Epithelial cell of prostate (primary cell): ENCODE results near the gene KCNA10.
"Not testable (repeated sequence)": the region's sequence is repeated elsewhere in the genome, so short reads cannot be mapped to it uniquely, and the experiment has no call there.

Experiments used
- DNase-seq: peaks from one replicate; pipeline ENCODE4 v3.0.0-alpha.2; 2011; ENCODE audit warnings: low read depth, low spot score
- H3K27ac ChIP-seq: fragments of 450-650 bp; 2 replicates; pipeline ENCODE4 v1.5.1; 2017; ENCODE audit warnings: mild to moderate bottlenecking

The KCNA10 gene

GRCh38 chr1:110538075-110538474, 19.1 kb upstream of the KCNA10 start:
- H3K27ac ChIP-seq = no peak overlapping the region
- no peak for DNase-seq

- H3K27ac ChIP-seq = no peak overlapping the region
- DNase-seq = no peak
Observed at GRCh38 chr1:110535985-110536384, 17.0 kb upstream of the KCNA10 start.

GRCh38 chr1:110533230-110533629, 14.3 kb upstream of the KCNA10 start:
- no peak overlapping the region for H3K27ac ChIP-seq
- DNase-seq = no peak

GRCh38 chr1:110529011-110529410, 10.0 kb upstream of the KCNA10 start:
- no peak for DNase-seq
- no peak overlapping the region for H3K27ac ChIP-seq

- DNase-seq = no peak
Observed at GRCh38 chr1:110526201-110526780, 7.3 kb upstream of the KCNA10 start.

GRCh38 chr1:110525249-110525595, 6.2 kb upstream of the KCNA10 start:
- H3K27ac ChIP-seq = no peak overlapping the region
- DNase-seq = no peak

More at GRCh38 chr1:110526201-110526780, 7.3 kb upstream of the KCNA10 start:
- H3K27ac ChIP-seq = no peak overlapping the region

- no peak for DNase-seq
- H3K27ac ChIP-seq = no peak overlapping the region
Observed at GRCh38 chr1:110524311-110525248, 5.6 kb upstream of the KCNA10 start.

GRCh38 chr1:110523011-110523410, 4.0 kb upstream of the KCNA10 start:
- no peak for DNase-seq
- no peak overlapping the region for H3K27ac ChIP-seq

GRCh38 chr1:110522560-110522959, 3.6 kb upstream of the KCNA10 start:
- DNase-seq = no peak
- H3K27ac ChIP-seq = no peak overlapping the region

GRCh38 chr1:110520827-110521226, 1.9 kb upstream of the KCNA10 start:
- H3K27ac ChIP-seq = no peak overlapping the region
- no peak for DNase-seq

GRCh38 chr1:110515891-110516290, 3.1 kb downstream of the KCNA10 start:
- DNase-seq = no peak
- H3K27ac ChIP-seq = no peak overlapping the region

GRCh38 chr1:110515041-110515440, 3.9 kb downstream of the KCNA10 start:
- no peak for DNase-seq

GRCh38 chr1:110513511-110513910, 5.5 kb downstream of the KCNA10 start:
- DNase-seq = no peak
- H3K27ac ChIP-seq = no peak overlapping the region

More at GRCh38 chr1:110515041-110515440, 3.9 kb downstream of the KCNA10 start:
- H3K27ac ChIP-seq = no peak overlapping the region

GRCh38 chr1:110511436-110511835, 7.5 kb downstream of the KCNA10 start:
- no peak overlapping the region for H3K27ac ChIP-seq
- no peak for DNase-seq

- not testable (repeated sequence) for DNase-seq, H3K27ac ChIP-seq
Observed at GRCh38 chr1:110510921-110511320, 8.1 kb downstream of the KCNA10 start.

- no peak for DNase-seq
- H3K27ac ChIP-seq = no peak overlapping the region
Observed at GRCh38 chr1:110509655-110510054, 9.3 kb downstream of the KCNA10 start.

GRCh38 chr1:110508028-110508940, 10.7 kb downstream of the KCNA10 start:
- no peak overlapping the region for H3K27ac ChIP-seq
- DNase-seq = no peak

- no peak overlapping the region for H3K27ac ChIP-seq
- no peak for DNase-seq
Observed at GRCh38 chr1:110506541-110506940, 12.4 kb downstream of the KCNA10 start.

GRCh38 chr1:110505596-110505995, 13.4 kb downstream of the KCNA10 start:
- DNase-seq = no peak

GRCh38 chr1:110504226-110504625, 14.7 kb downstream of the KCNA10 start:
- no peak overlapping the region for H3K27ac ChIP-seq
- DNase-seq = no peak

More at GRCh38 chr1:110505596-110505995, 13.4 kb downstream of the KCNA10 start:
- H3K27ac ChIP-seq = no peak overlapping the region

GRCh38 chr1:110503471-110503870, 15.5 kb downstream of the KCNA10 start:
- DNase-seq = no peak
- H3K27ac ChIP-seq = no peak overlapping the region
